ENCODE measurements around the gene SYF2.
"Not testable (repeated sequence)": the region's sequence is repeated elsewhere in the genome, so short reads cannot be mapped to it uniquely, and the experiment has no call there.

SYF2 gene

DNA sequence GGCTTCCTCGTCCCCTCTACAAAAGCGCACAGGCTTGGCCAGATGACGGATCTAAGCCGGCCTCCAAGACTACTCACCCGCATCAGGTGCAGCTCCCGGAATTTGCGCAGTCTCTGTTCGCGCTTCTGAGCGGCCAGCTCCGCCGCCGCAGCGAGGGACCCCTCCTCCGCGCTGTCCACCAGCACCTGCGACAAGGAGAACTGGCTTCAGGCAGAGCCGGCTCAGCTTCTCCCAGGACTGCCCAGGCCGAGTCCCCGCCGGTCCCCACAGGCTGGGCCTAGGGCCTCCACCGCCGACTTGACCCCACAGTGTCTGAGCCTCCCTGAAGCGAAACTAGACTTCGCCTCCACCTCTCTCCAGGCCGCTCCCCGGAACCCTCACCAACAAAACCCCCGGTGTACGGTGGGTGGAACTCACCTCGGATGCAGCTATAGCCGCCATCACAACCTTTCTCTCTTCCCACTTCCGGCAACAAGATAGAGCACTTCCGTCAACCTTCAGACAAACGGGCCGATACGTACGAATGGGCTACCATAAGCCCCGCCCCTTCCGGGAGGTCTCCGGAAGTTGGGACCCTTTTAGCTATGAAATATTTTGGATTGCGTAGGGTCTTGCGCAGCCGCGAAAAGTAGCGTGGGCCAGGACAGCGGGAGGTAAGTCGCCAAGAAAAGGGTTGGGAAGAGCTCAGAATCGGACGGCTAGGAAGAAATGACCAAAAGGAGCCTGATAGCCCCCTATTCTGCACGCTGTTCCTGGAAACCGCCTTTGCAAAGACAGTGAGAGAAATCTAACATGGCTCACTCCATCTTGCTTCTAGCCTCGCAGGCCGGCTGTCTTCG, at the start of gene SYF2:
Gene SYF2 (minus strand): TSS at position 476 of the 839 bp plus-strand sequence. CDS start 35 bp downstream, at position 441.
- DNase-seq (ENCODE audit: low spot score), result peak; percentile 92

DNA sequence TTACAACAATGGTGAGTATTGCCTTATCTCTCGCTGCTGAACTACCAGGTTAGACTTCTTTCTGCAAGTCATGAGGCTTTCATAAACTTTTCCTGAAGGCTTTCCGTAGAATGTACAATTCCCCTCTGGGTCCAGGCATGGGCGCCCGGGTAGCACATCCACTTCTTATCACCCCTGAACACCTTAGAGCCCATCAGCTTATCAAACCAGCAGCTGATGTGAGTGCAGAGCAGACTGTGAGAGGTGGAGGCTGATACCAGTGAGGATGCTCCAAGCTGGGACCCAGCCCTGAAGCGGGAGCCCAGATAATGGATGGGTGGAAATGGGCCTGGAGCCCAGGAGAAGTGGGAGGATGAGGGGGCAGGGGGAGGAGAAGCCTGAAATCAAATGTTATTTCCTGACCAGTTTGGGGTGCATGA, 47.4 kb upstream of the SYF2 start:
- not testable (repeated sequence) for DNase-seq (ENCODE audit: low spot score)

DNA sequence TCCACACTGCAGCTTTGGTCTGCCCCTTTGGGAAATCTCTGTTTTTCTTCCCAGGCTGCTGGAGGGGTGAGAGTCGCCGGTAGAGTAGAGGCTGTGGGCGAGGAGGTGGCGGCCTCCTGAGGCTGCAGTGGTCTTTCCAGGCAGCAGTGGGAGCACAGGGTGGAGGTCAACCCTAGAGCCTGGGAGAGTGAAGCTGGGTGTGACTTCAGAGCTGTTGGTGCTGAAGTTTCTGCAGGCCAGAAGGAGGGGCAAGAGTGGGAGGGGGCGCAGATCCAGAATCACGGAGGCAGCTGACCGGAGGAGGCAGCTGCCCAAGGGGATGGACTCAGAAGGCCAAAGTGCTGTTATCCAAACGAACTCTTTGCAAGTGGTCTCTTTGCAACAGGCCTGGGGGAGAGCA, 46.5 kb upstream of the SYF2 start:
- DNase-seq (ENCODE audit: low spot score), result not testable (repeated sequence)

DNA sequence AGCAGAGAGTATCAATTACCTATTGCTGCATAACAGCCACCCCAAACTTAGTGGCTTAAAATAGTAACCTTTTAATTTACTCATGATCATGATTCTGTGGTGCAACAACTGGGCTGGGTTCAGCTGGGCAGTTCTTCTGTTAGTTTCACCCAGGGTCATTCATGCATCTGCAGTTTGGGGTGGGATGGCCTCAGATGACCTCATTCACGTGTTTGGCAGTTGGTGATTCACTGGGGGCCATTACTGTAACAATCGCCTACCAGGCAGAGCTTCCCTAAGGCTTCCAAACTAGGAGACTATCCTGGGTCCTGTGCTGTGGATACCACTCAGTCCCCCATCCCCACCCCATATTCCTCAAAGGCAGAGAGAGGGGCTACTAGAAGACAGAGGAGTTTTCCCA, 46.1 kb upstream of the SYF2 start:
- not testable (repeated sequence) for DNase-seq (ENCODE audit: low spot score)

DNA sequence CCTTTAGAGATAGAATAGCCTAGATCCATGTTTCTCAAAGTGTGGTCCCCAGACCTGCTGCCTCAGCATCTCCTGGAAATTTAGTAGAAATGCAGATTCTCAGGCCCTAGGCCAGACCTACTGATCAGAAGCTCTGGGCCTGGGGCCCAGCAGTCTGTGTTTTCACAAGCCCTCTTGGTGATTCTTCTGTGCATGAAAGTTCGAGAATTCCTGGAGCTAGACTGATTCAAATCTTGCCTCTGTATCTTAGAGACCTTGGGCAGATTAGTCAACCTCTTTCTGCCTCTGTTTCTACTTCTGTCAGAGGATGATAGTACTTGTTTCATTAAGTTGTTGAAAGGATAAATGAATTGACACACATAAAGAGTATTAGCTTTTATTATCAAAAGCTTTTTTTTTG, 45.0 kb upstream of the SYF2 start:
- DNase-seq (ENCODE audit: low spot score), result not testable (repeated sequence)

DNA sequence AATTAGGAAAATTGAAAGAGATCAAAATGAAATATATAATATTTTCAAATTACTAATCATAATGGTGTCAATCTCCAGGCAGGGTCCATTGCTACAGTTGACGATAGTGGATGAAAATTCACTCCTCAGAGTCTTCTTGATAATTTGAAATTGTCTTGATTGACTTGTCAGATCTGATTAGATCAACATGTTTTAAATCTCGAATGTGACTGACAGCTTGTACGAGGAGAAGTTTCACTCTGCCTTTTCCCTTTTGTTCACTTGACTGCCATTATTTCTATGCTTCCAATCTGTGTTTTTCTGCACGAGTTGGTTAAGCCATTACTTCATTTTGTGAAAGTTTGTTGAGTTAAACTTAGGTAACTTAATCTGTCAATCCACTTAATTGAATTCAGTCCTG, 43.3 kb upstream of the SYF2 start:
- DNase-seq (ENCODE audit: low spot score), result not testable (repeated sequence)

DNA sequence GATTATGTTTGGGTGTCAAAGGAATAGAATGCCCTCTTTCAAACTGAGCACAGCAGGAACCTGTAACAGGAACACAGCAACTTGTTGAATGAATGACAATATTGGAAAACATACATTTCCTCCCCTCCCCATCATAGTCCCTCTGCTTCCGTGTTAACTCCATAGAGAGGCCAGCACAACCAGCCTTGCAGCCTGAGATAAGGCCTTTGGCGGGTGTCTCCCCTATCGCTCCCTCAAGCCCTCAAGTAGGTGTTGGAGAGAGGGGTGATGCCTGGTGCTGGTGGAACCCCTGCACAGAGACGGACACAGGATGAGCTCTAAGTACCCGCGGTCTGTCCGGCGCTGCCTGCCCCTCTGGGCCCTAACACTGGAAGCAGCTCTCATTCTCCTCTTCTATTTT, 39.9 kb upstream of the SYF2 start, which contains the start of gene RHD:
Gene RHD (plus strand): TSS at position 272 of the 400 bp plus-strand sequence. CDS start 39 bp downstream, at position 311.
- DNase-seq (ENCODE audit: low spot score), result not testable (repeated sequence)

DNA sequence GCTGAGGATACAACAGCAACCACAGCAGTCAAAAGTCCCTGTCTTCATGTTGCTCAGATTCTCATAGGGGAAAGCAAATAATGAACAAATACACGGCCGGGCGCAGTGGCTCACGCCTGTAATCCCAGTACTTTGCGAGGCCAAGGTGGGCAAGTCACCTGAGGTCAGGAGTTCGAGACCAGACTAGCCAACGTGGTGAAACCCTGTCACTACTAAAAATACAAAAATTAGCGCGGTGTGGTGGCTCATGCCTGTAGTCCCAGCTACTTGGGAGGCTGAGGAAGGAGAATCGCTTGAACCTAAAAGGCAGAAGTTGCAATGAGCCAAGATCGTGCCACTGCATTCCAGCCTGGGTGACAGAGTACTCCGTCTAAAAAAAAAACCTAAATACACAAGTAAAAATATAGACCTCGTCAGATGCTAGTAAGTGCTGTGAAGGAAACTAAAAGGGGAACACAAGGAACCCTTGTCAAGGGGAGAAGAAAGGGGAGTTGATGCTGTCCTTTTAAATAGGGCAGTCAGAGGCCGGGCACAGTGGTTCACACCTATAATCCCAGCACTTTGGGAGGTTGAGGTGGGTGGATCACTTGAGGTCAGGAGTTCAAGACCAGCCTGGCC, 36.0 kb upstream of the SYF2 start:
- not testable (repeated sequence) for DNase-seq (ENCODE audit: low spot score)

DNA sequence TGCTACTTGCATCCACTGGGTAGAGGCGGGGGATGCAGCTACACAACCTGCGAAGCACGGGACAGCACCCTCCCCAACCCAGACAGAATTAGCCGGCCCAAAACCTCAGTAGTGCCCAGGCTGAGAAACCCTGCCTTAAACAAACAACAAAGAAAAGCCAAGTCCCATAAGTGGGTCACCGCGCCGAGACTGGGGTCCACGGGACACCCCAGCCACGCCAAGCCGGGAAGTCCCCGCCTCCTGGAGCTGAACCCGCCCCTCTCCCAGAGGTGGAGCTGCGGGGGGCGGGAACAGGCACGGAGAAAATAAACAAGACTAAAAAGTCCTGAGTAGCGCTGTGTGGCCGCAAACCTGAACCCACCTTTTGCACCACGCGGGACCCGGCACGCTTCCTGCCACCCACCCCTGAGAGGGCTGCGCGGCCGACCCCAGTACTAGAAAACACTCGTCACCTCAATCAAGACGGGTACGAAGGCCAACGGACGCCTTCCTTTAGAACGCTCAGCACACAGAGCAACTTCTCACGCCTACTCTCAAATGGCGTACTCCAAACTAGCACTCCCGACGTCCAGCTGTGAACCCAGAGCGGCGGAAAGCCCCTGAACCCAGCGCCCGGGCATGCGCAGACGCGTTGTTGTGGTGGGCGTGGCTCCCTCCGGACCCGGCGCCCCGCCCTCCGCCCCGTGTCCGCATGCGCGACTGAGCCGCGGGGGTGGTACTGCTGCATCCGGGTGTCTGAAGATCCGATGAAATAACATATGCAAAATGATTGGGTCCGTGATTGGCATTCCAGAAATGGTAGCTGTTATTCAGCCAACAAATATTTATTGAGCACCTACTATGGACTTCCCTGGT, 35.2 kb upstream of the SYF2 start:
- DNase-seq (ENCODE audit: low spot score), result peak; percentile 82

DNA sequence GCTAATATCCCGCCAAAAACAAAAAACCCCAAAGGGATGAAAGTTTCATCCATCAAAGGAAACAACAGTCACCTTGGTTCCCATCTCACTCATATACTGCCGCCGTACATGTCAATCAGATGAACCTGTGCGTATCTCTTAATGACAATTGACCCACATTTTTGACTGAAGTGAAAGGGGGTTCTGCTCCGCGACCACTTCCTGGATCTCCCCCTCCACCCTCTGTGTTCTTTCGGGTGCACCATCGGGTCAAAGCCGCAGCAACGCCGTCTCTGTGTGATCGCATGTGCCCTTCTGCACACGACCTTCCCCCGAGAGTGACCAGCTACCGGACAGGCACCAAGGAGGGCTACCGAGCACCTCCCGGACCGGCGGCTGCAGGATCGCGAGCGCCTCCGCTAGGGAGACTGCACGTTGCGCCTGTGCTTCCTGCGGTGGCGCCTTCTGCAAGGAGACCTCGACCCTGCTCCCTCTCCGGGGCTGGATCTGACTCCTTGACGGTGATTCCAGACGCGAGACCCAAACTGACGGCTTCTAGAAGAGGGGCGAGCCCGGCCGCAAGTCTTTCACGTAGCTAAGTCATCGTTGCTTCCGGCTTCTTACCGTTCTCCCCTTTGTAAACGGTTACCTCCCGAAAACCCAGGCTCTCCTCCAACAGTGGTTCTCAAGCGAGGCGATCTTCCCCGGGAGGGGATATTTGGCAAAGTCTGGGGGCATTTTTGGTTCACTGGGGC, 34.4 kb upstream of the SYF2 start:
- peak; percentile 14 for DNase-seq (ENCODE audit: low spot score)

DNA sequence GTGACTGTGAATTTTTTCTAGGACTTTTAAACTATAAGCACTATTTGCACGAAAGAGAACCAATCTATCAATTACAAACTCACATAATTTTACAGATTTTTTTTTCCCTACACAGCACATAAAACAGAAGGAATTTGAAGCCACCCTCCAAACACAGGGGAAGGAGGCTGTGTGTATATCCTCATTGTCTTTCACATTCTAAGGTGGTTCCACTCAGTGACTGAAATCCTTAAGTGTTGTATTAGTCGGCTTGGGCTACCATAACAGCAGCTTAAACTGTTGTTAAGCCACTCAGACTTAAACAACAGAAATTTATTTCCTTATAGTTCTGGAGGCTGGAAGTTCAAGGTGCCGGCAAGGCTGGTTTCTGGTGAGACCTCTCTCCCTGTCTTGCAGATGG, 28.0 kb upstream of the SYF2 start:
- DNase-seq (ENCODE audit: low spot score), result not testable (repeated sequence)

DNA sequence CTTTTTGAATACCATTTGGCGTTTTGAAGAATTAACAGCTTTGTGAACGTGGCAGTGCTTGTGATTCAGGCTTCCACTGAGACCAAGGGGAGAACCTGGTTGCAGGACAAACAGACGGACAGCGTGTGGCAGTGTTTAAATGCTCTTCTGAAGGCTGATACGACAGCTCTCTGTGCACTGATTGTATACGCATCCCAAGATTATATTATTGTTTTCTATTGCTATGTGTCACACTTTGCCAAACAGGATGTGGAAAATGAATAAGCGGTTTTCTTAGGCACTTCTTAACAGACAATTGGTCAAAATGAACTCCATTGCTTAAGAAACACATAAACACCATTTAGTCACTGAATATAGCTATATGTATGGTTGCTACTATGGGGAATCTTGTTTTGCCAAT, 27.5 kb upstream of the SYF2 start:
- peak; percentile 22 for DNase-seq (ENCODE audit: low spot score)

DNA sequence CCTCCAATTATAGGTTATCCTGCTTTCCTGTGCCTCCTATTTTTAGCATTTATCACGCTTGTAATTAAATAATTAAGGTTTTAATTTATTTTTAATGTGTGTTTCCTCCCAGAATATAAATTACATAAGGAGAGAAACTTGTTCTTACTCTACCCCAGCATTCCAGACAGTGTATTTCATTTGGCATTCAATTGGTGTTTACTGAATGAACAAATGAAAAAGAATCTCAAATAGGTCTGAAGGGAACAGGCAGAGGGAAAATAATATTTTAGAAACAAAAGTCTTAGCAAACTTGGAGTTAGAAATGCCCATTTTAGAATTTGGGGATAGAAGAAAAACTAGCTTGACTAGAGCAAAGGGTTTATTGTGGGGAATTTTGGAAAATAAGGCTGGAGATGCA, 24.9 kb upstream of the SYF2 start:
- no peak for DNase-seq (ENCODE audit: low spot score)

DNA sequence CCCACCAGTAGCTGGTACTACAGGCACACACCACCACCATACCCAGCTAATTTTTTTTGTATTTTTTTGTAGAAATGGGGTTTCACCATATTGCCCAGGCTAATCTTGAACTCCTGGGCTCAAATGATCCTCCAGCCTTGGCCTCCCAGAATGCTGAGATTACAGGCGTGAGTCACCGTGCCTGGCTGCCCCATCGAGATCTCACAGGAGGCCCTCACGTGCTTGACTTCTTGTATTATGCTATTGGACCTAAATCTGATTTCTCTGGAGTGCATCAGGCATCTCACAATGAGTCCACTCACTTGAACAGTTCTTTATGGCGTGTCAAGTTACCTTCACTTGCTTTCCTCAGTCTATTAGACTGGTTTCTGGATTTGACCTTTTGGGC, 24.3 kb upstream of the SYF2 start:
- no peak for DNase-seq (ENCODE audit: low spot score)

DNA sequence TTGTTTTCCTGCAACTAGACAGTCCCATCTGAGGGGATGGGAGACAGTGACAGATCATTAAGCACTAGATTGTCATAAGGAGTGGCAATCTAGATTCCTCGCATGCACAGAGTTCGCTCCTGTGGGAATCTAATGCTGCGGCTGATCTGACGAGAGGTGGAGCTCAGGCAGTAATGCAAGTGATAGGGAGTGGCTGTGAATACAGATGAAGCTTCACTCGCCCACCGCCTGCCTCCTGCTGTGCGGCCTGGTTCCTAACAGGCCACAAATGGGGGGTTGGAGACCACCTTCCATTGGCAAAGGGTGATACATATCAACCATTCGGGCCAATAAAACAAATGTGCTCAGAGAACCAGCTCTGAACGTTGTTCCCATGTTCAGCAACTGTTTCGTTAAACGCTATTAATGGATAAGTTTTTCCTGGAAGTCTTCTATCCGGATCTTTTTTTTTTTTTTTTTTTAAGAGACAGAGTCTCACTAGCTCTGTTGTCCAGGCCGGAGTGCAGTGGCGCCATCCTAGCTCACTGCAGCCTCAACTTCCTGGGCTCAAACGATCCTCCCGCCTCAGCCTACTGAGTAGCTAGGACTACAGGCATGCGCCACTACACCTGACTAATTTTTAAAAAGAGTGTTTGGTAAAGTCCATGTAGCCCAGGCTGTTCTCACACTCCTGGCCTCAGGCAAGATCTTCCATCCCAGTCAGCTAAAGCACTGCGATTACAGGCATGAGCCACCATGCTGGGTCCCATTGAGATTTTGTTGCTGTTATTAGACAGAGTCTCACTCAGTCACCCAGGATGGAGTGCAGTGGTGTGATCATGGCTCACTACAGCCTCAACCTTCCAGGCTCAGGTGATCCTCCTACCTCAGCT, 23.6 kb upstream of the SYF2 start:
- no peak for DNase-seq (ENCODE audit: low spot score)

DNA sequence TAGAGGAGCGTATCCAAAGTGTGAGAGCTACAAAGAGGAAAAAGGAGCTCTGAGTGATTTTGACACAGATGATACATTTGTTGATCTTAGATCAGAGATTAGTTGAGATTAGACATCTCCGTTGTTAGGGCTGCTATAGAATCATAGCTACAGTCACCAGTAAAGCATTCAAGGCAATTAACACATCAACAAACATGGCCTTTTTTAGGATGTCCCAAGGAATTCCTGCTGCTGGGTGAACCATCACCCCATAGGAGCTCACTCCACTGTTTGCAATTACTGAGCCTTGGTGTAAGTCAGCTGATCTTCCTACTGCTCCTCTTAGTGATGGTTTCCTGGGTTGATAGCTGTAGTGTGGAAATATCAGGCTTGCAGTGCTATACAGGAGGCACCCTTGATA, 21.6 kb upstream of the SYF2 start:
- DNase-seq (ENCODE audit: low spot score), result no peak

DNA sequence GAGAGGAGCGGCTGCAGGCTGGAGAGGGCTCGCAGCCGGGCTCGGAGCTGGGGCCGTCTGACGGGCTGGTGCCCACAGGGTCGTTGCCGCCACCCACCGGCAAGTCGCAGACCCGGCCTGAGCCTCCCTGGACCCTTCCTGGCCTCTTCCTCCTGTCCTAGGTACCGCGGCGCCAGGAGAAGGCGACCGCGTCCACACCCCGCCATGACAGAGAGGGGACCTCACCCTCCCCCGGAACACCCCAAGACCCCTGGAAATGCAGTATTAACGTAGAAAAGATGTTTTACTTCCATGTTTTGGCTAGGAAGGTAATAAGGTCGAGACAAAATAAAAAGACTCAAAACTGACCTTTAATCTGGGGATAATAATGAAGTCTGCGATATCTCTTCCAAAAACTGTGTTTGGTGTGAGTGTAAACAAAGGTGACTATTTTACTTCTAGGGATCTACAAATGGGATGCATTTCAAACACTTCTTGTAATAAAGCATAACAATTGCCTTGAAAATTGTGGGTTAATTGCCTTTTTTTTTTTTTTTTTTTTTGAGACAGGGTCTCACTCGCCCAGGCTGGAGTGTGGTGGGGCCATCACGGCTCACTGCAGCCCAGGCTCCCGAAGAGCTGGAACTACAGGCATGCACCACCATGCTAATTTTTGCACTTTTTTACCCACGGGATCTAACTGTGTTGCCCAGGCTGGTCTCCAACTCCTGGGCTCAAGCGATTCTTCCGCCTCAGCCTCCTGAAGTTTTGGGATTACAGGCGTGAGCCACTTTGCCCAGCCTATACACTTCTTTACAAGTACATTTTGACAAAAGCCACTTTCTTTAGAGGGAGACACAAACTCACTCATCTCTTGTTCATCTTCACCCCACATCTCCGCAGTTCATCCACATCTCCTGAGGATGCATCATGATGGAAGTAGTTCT, 15.8 kb upstream of the SYF2 start:
- no peak for DNase-seq (ENCODE audit: low spot score)

DNA sequence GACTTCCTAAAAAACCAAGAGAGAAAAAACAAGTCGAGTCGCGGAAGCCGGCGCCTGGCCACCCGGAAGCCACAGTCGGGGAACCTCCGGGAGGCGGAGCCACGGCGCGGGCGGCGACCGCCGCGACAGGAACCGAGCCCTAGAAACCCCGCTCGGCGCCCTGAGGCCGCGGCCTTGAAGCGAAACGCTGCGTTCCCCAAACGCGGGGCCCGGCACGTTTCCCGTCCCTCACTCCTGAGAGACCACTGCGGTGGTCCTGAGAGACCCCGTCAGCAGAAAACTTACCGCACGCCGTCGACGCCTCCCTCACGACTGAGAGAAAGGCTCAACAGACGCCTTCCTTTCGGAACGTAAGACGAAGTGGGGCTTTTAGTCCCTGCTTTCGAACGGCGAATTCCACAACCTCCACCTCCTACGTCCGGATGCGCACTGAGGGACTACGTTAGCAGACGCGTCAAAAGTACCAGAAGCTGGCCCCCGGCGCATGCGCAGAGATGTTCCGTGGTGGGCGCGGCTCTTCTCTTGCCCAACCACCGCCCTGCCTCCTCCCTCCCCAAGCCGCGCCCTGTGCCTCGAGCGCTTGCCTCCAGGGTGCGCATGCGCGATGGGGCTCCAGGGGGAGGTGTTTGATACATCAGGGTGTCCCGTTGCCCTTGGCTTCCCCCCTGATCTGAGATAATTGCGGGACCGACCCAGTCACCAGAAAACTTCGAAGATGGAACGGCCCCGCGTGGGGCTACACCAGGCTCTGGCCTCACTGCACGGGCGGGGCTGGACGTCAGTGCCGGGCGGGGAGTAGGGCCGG, 14.9 kb upstream of the SYF2 start, which contains the start of gene RSRP1:
Gene RSRP1 (minus strand): TSS at position 431 of the 805 bp plus-strand sequence. CDS start 491 bp downstream, outside the sequence.
- DNase-seq (ENCODE audit: low spot score), result peak; percentile 100

DNA sequence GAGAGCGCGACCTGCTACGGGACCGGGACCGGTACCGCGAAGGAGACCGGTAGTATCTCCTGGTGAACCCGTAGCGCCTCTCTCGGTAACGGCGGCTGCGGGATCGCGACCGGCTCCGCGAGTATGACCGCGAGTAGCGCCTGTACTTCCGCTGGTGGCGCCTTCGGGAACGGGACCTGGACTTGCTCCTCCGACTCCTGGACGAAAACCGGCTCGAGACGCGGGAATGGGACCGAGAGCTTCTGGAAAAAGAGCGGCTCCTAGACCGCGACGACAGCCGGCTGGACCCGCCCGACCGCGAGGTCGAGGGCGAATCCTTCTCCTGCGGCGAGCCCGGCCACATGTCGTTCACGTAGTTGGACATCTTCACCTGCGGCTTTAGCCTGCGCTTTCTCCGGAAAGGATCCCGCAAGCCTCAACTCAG, 14.3 kb upstream of the SYF2 start:
- DNase-seq (ENCODE audit: low spot score), result no peak
